ENCODE data around the gene KLHL3.
"Not testable (repeated sequence)": the region's sequence is repeated elsewhere in the genome, so short reads cannot be mapped to it uniquely, and the experiment has no call there.

The KLHL3 gene

GRCh38 chr5:137735555-137736284, at the start of gene KLHL3:
TSS of gene KLHL3 (minus strand) at chr5:137736089. CDS start at chr5:137735646, 443 bp downstream.
- no peak for DNase-seq (ENCODE audit: low spot score)

DNA sequence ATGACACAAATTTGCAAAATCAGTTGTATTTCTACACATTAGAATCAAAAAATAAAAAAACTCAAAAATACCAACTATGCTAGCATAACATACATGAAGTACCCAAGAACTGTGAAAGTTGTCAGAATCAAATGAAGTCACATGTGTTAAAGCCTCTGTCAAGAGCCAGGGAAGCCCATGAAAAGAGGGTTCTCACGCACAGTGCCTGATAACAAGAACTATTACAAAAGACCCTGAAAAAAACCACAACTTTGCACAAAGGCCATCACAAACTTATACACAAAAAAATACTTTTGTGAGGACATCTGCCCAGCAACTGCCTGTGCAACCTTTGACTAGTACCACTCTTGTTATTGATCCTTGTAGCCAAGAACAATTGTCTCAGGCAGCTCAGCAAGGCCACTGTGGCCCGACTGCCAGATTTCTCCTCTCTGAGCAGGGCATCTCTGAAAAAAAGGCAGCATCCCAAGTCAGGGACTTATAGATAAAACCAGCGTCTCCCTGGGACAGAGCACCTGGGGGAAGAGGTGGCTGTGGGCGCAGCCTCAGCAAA, 47.2 kb upstream of the KLHL3 start:
- no peak for DNase-seq (ENCODE audit: low spot score)

DNA sequence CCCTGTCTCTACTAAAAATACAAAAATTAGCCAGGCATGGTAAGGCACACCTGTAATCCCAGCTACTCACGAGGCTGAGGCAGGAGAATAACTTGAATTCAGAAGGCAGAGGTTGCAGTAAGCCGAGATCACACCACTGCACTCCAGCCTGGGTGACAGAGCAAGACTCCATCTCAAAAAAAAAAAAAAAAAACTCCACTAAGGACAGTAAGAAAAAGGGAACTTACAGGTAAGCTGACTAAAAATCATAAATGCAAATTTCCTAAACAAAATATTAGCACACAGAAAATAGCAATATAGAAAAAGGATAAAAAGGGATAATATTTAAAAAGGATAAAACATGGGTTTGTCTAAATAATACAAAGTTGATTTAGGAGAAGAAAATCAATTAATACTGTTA, 46.2 kb upstream of the KLHL3 start:
- no peak for DNase-seq (ENCODE audit: low spot score)

GRCh38 chr5:137778772-137779564, 43.1 kb upstream of the KLHL3 start:
- DNase-seq (ENCODE audit: low spot score), result no peak

DNA sequence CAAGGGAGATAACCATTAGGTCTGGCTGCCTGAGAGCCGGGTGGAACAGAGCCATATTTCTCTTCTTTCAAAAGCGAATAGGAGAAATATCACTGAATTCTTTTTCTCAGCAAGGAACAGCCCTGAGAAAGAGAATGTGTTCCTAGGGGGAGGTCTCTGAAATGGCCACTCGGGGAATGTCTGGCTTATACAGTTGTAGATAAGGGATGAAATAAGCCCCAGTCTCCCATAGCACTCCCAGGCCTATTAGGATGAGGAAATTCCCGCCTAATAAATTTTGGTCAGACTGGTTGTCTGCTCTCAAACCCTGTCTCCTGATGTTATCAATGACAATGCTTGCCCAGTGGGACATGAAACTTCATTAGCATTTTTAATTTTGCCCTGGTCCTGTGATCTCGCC, 32.0 kb upstream of the KLHL3 start:
- DNase-seq (ENCODE audit: low spot score), result not testable (repeated sequence)

GRCh38 chr5:137761566-137761965, 25.7 kb upstream of the KLHL3 start:
- DNase-seq (ENCODE audit: low spot score), result no peak

DNA sequence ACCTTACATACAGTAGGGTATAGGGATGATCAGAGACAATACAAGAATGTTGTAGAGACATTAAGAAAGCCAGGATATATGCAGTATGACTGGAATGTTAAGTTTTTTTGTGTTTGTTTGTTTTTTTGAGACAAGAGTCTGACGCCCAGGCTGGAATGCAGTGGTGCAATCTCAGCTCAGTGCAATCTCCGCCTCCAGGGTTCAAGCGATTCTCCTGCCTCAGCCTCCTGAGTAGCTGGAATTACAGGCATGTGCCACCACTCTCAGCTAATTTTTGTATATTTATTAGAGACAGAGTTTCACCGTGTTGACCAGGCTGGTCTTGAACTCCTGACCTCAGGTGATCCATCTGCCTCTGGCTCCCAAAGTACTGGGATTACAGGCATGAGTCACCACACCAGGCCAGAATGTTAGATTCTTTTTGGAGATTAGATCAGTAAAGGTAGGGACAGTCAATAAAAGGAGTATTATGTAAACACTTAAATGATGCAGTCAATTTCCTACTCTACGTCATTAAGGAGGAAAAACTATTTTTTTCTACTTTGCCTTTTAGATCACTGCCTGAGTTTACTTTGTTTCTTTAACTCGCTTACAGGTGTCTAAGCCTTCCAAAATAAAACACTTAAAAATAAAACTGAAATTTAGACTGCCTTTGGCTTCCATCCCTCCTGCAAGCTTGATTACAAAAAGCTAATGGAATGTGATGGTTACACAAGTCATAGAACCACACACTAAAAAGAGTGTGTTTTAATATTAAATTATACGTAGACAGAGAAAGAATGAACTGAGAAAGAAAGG, 25.0 kb upstream of the KLHL3 start:
- no peak for DNase-seq (ENCODE audit: low spot score)

DNA sequence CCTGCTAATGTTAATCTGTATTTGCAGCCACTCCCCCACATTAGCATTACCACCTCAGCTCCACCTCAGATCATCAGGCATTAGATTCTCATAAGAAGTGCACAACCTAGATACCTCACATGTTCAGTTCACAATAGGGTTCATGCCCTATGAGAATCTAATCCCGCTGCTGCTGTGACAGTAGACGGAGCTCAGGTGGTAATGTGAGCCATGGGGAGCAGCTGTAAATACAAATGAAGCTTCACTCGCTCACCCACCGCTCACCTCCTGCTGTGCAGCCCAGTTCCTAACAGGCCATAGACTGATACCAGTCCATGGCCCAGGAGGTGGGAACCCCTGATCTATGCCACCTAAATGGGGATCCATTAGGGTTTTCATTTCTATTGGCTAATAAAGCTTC, 24.4 kb upstream of the KLHL3 start:
- no peak for DNase-seq (ENCODE audit: low spot score)

GRCh38 chr5:137758715-137759306, 22.9 kb upstream of the KLHL3 start:
- DNase-seq (ENCODE audit: low spot score), result no peak

DNA sequence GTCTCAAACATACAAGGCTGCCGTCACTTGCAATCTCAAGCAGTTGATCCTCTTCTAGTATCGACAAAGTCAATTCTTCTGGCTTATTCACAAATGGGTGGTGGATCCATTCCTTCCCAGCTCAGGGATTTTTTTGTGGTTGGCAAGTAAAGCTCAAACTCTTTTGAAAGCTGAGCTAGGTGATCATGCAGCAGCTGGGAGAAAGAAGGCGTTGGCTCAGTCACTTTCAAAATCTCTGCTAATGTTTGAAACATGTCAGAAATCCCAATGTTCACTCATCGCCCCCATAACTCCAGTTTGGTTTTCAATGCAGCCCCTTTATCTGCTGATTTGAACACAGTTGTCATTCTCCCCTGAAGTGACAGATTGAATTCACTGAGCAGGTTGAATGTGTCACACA, 22.2 kb upstream of the KLHL3 start:
- DNase-seq (ENCODE audit: low spot score), result no peak

- DNase-seq (ENCODE audit: low spot score), result no peak
These were observed 21.7 kb upstream of the KLHL3 start for GRCh38 chr5:137757634-137758033.

DNA sequence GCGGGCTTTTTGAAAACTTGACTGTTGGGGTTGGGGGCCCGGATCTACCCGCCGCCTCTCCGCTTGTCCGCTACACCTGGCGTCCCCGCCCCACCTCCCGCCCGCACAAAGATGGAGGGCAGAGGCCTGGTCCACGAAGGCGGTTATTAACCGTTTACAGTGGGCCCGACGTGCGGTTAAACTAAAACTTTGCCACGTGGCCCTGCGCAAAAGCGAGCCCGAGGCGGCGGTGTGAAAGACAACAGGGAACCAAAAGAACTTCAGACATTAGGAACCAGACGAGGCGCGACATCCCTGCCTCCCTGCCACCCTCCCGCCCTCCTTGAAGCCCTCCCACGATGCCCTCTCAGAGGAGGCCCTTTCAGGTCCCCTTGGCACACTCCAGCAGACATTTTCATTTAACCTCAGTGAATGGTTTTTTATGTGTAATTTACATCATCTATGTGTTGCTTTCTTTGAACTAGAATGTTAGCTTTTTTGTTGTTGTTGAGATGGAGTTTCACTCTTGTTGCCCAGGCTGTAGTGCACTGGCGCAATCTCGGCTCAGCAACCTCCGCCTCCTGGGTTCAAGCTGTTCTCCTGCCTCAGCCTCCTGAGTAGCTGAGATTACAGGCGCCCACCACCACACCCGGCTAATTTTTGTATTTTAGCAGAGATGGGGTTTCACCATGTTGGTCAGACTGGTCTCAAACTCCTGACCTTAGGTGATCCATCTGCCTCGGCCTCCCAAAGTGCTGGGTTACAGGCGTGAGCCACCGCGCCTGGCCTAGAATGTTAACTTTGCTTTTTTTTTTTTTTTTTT, 19.3 kb upstream of the KLHL3 start:
- peak; percentile 31 for DNase-seq (ENCODE audit: low spot score)

DNA sequence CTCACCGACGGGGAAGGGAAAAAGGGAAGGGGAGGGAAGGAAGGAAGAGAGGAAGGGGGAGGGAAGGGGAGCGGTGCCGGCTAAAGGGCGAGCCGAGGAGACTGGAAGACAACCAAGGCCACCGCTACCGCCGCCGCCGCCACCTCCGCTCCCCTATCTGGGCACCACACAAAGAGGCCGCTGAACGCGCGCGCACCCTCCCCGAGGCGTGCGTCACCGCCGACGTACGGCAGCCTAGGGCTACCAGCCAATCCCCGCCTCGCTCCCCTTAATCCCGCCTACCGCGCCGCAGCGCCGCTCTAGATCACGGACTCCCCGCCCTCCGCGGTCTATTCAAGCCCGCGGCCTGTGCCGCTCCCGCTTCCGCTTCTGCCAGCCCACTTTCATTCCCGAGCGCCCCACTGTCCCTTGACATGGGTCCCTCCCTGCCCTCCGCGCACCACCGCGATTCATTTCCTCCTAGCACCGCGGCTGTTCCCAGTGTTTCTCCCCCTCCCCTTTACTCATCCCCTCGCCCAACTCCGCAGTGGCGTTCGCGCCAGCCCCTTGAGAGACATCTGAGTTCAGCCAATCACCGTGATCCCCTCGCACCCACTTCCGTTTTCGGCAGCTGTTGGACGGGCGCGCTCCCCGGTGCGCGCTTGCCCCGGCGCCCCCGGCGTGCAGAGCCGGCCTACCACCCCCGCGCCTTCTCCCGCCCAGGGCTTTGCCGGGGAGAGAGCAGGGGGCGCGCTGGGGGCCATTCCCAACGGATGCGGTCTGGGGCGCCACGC, 18.5 kb upstream of the KLHL3 start, which contains the start of gene HNRNPA0:
TSS of gene HNRNPA0 (minus strand) at position 176 of the 773 bp plus-strand sequence. CDS start 297 bp downstream, outside the sequence.
- DNase-seq (ENCODE audit: low spot score), result peak; percentile 92

- DNase-seq (ENCODE audit: low spot score), result no peak
These were observed 17.9 kb upstream of the KLHL3 start for GRCh38 chr5:137753691-137754187.

GRCh38 chr5:137752905-137753690, 17.2 kb upstream of the KLHL3 start:
- no peak for DNase-seq (ENCODE audit: low spot score)

DNA sequence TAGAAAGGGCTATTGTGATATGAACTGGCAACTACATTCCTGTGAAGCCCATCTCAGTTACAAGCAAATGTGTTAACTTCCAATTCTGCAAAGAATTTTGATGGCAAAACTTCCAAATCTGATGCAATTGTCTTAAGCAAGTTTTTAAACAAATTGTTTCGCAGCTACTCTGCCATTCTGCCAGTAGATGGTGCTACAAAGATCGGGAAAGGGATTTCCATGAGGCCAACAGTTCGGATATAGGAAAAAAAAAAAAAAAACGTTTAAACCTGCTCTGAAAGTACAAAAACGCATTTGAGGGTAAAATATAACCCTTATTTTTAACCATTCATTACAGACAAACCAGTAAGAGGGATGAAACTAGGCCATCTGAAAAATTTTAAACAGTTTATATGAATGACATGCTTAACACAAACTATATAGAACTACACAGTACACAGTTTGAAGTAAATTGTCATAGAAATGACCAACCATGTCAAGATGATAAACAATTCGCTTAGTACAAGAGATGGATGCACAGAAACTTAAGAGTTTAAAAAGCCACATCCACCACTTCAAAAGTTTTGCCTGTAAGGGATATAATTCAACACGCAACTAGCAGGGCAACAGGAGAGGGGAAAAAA, 16.1 kb upstream of the KLHL3 start:
- no peak for DNase-seq (ENCODE audit: low spot score)

DNA sequence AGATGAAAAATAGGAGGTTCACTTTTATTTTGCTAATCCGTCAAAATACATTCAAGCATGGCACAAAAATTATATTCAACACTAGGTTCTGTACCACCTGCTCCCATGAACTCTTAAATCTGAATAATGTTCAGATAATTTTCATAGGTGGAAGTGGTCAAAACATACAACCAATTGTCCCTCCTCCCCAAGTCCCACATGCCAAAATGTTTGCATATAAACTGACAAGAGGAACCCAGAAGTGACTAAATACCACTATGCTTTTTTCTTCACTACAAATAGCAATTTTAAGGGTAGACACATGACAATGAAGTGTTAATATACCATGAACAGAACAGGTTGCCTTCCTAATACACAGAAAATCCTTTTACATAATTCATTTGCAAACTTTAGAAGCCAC, 14.5 kb upstream of the KLHL3 start:
- no peak for DNase-seq (ENCODE audit: low spot score)

DNA sequence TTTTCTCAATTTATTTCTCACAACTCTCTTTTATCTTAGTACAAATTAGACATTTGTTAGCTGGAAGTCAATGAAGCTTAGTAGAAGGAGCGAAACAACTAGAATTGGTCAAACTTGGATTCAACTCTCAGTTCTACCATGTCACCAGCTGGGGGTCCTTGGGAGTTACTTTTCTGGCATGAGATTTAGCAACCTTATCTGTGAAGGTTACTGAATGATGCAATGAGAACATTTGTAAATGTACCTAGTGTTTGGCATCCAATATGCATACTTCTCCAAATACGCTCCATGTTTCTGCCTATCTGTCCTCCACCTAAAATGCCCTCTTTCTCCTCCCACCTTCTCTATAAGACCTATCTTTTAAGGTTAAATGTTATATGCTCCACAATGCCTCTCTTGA, 12.0 kb upstream of the KLHL3 start:
- DNase-seq (ENCODE audit: low spot score), result no peak
